HTERT RPE-1 (cell line): ENCODE measurements around the gene PID1.

ENCODE experiments used
- in situ Hi-C: fragments of 300-500 bp; cut with MboI; formaldehyde crosslinking; loops from 4 replicates; pipeline ENCODE4 v1.14.3; 2020; ENCODE audit warnings: low sequenced_read_pairs

Gene PID1

GRCh38 chr2:229261599-229261998, 9.5 kb downstream of the PID1 start:
- in situ Hi-C loops, result no loop called here

DNA sequence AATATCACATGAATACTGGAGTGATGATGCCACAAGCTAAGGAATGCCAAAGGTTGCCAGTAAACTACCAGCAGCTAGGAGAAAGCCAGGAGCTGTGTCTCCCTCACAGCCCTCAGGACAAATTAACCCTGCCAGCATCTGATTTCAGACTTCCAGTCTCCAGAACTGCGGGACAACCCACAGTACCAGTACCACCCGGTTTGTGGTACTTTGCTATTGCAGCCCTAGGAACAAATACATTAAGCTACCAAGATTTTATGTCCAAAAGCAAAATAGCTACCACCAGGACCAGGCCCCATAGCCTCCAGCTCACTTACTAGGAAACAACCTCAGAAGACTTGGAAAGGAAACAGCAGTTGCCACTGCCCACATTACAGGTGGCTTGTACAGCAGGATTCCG, 10.0 kb downstream of the PID1 start:
- in situ Hi-C loops, result no loop called here

DNA sequence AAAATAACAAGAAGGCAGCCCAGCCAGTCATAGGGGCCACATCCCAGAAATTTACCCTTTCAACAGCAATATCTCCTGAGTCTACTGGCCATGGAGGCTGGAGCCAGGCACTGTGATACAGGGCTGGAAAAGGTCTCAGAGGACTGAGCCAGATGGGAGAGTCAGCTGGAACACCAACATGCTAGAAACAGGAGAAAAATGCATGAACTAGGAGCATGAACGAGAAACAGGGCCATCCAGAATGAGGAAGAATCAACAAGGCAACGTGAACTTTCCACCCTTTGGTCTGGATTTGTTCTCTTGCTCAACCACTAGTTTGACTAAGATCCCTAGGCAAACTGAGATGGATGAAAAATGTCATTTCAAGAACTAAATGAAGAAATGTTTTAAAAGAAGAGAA, 13.1 kb downstream of the PID1 start:
- in situ Hi-C loops, result no loop called here

- in situ Hi-C loops, result no loop called here
These were observed 14.7 kb downstream of the PID1 start for GRCh38 chr2:229256376-229256775.

- in situ Hi-C loops, result no loop called here
These were observed 16.9 kb downstream of the PID1 start for GRCh38 chr2:229254206-229254605.

- in situ Hi-C loops, result no loop called here
These were observed 18.1 kb downstream of the PID1 start for GRCh38 chr2:229252996-229253395.

DNA sequence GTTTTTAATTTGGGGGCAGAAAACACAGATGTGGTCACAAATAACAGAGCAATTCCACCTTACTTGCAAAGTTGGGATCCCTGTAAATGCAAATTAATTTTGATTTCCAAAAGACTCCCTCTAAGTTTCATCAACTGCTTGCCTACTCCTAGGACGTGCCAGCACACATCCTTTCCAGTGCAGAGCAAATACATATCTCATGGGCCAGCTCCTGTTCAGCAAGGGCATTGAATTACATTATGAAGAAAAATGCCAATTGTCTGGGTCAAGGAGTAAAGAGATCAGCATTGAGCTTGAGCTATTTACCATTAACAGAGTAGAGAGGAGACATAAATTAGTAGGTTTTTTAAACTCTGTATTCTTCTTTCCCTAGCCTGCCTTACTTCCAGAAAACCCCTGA, 18.8 kb downstream of the PID1 start:
- in situ Hi-C loops, result no loop called here

DNA sequence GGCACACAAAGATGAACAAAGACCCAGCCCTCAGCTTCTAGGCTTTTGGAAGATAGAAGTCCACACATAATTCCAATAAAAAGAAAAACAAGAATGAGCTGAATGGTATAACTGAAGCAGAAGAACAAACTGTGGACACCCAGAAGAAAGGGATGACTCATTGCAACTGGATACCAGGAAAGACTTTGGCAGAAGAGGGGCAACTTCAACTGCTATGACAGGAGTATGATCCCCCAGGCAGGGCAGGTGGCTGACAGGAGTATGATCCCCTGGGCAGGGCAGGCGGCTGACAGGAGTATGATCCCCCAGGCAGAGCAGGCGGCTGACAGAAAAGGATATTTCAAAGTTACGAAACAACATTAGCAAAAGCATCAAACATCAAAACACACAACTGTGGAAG, 21.6 kb downstream of the PID1 start:
- in situ Hi-C loops, result no loop called here

- in situ Hi-C loops, result no loop called here
These were observed 24.8 kb downstream of the PID1 start for GRCh38 chr2:229246334-229246733.

GRCh38 chr2:229244975-229245374, 26.1 kb downstream of the PID1 start:
- in situ Hi-C loops, result no loop called here

- in situ Hi-C loops, result no loop called here
These were observed 27.1 kb downstream of the PID1 start for GRCh38 chr2:229243890-229244560.

GRCh38 chr2:229240984-229241491, 30.0 kb downstream of the PID1 start:
- in situ Hi-C loops, result no loop called here

DNA sequence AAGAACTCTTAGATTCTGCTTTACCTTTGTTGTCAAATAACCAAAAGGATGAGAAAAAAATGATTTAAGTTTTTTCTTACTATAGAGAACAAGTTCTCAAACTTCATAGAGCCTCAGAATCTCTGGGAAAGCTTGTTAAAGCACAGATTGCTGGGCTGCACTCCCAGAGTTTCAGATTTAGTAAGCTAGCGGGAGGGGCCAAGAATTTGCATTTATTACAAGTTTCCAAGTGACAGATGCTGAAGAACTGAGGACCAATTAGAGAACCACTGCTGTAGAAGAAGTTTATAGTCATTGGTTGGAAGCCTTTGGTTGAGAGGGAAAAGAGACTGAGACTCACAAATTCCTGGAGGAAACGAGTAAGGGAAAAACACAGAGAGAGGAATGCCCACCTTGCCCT, 32.1 kb downstream of the PID1 start:
- in situ Hi-C loops, result no loop called here

- in situ Hi-C loops, result no loop called here
These were observed 33.8 kb downstream of the PID1 start for GRCh38 chr2:229237270-229237669.

DNA sequence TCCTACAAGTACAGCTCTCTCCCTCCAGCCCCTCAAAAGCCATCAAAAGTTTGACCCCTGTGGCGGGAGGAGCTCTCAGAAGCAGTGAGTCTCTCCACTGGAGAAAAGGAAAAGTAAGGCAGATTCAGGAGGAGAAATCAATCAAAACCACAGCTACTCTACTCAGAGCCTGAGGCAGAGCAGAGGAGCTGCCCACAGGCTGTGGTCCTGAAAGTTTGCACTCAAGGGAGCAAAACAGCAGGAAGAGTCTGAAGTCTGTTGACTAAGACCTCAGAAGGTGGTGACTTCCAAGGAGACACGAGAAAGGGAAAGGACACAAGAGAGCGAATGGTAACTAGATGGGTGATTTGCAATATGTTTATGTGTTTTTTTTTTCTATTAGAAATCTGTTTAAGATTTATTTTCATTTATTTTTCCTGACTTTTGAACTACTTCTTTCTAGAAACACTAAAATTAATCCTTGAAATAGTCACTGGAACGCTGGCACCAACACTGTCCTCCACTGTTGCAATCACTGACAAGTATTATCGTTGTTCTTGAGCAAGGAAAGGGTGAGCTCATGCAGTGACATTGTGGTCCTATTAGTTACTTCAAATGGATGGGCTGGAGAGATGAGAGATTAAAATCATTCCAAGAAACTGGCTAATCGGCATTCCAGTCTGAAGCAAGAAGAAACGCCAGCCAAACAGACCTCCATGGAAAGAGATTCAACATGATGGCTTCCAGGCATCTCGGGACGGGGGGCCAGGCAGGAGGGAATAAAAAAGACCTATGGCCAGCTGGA, 35.8 kb downstream of the PID1 start:
- in situ Hi-C loops, result no loop called here

GRCh38 chr2:229231885-229232284, 39.2 kb downstream of the PID1 start:
- in situ Hi-C loops, result no loop called here

DNA sequence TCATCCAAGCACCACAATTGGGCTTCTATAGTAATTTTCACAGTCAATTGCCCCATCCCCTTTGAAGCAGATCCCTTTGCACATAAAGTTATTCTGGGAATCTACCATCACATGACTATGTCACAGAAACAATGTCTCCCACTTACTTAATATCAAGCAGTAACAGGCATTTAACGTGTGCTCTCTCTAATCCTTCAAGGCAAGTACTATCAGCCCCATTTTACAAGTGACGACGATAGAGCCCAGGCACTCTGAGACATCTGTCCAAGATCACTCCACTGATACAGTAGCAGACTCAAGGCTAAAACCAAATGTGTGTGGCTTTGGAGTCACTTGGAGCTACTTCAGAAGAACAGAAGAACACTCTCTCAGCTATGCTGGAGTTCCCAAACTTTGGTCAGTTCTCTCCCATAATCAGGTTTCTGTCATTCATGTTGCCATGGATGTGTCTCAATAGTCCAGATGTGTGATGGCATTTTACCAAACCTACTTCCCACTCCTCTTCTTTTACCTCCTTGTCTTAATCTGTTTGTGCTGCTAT, 39.7 kb downstream of the PID1 start:
- in situ Hi-C loops, result no loop called here

DNA sequence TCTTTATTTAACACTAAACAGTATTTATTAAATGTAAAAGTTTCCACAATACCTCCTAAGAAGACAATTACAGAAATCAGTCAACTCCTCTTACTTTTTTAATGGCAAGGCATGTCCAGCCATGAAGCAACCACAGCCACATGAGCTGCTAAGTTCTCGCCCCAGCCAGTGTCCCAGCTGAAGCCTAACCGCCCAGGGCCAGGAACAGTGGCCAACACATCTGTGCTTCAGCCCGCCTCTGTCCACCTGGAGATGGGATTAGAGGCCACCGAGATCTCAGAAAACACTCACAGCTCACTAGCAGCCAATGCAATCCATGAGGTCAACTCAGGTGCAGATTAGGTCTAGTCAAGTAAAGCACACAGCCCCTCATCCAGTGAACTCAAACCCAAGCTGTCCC, 40.2 kb downstream of the PID1 start:
- in situ Hi-C loops, result no loop called here

DNA sequence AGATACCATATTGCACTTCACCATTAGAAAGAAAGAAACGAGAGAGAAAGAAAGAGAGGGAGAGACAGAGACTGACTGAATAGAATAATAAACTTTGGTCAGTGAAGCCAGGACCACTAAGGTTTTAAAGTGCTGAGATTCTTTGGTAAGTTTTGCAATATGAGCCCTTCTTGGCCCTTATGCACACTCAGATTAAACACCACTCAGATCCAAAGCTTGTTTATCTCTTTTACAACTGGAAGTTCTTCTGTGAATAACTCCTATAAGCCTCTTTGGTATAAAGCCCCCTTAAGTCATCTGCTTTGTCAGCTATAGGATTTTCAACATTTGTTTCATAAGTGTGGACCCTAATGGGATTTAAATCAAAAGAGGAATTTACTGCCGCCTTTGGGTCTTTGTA, 40.8 kb downstream of the PID1 start:
- in situ Hi-C loops, result no loop called here

- in situ Hi-C loops, result no loop called here
These were observed 44.7 kb downstream of the PID1 start for GRCh38 chr2:229226382-229226781.

- in situ Hi-C loops, result no loop called here
These were observed 48.0 kb downstream of the PID1 start for GRCh38 chr2:229223107-229223506.

DNA sequence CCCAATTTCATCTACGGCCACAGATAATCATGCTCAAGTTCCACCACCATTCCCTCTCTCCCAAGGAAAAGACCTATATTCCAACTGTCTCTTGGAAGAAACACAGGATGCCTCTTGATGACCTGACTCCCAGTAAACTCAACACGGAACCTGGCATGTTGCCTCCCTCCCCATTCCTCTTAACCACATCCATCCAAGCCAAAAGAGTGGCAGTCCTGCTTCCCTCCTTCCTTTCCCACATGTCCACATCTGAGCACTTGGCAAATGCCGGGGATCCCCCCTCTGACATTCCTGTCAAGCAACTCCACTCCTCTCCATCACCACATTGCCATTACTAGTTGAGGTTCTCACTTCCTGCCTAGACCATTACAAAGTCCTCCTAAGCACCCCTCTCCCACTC, 49.4 kb downstream of the PID1 start:
- in situ Hi-C loops, result no loop called here
